SH-SY5Y (cell line): ENCODE measurements around the gene DNAAF9.

Experiments
- GATA2 ChIP-seq: IDR thresholded peaks from 2 replicates; pipeline ENCODE4 v1.6.1; 2011; ENCODE audit warnings: mild to moderate bottlenecking, low read depth, low read length
- GATA3 ChIP-seq: IDR thresholded peaks from 2 replicates; pipeline ENCODE4 v1.6.1; 2011; ENCODE audit warnings: low read depth, mild to moderate bottlenecking, low read length, moderate library complexity

Gene DNAAF9

DNA sequence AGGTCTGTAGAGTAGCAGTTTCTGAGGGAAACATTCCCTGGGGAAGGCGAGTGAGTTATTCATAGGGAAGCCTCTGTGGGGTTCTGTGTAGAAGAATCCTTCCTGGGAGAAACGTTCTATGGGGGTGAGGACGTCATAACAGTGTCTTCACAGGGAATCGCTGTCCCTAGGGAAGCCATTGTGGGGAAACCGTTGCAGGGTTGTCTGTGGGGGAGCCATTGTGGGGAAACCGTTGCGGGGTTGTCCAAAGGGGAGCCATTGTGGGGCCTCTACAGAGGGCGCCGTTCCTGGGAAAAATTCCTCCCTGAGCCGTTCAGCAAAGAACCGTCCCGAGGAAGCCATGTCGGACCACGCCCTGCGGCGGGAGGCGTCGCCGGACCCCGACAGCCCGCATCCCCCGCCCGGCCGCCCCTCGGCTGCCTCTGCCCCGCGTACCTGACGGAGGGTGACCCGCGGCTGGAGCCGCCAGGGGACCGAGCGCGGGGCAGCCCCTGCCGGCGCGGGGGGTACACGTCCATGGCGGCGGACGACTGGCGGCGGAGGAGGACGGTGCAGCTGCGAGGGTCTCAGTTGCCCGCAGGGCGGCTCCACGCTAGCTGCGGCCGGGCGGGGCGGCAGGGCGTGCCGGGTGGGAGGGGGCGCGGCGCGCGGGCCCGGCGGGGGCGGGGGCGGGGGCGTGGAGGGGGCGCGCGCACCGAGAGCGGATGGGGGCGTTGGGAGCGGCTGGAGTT lies at the start of gene DNAAF9:
Gene DNAAF9 (minus strand): TSS at position 630 of the 731 bp plus-strand sequence. CDS start 112 bp downstream, at position 518.
- TF ChIP-seq GATA3 = no peak
- TF ChIP-seq GATA2 = no peak

DNA sequence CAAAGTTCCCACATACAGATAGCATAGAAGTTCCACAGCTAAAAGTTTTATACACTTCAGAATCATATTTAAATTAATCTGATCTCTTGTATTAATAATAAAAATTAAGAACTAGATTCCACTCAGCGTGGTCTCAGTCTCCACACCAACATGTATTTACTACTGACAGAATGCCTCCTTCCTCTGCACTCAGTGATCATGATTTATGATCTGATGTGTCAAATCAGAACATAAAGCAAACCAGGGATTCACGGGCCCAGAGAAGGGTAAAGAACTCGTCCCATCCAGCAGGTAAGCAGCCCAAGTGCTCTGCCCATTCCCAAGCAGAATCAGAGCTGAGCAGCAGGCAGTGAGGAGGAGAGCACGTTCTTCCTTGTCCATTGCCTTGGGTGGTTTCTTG lies 49.2 kb upstream of the DNAAF9 start:
- TF ChIP-seq GATA2 (no peak), GATA3 (no peak)

DNA sequence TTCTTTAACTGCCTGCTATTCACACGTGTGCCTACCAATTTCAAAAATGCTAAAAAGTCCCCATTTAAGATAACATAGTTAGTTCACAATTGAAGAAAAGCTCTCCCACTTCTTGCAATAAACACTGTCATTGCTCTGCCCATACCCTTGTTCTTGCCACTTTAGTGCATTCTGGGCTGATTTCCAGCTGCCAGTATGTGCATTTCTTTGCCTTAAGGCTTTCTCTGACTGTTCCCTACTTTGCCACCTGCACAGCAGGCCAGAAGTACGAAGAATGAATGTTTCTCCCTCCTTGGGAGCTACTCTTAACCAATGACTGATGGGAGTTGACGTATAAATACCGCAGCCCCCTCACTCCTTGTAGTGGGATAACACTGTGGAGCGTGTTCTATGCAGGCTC lies 47.4 kb upstream of the DNAAF9 start:
- TF ChIP-seq GATA3 (no peak), GATA2 (no peak)

DNA sequence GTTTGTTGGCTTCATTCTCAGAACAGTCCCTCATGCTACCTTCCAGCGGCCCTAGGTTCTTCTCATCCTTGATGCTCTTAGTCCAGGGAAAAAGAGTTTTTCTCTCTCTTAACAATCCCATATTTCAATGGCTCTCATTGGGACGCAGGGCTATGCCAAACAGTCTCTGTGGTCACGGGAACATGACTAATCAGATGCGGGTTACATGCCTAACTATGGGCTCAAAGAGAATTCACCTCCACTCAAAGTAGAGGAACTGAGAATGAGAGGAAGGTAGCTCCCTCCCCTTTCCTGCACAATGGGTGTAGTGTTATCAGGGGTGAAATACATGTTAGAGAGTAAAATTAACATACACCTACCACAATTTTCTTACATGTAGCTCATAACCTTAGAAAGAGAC lies 45.2 kb upstream of the DNAAF9 start:
- no peak for TF ChIP-seq GATA2
- TF ChIP-seq GATA3 = no peak

DNA sequence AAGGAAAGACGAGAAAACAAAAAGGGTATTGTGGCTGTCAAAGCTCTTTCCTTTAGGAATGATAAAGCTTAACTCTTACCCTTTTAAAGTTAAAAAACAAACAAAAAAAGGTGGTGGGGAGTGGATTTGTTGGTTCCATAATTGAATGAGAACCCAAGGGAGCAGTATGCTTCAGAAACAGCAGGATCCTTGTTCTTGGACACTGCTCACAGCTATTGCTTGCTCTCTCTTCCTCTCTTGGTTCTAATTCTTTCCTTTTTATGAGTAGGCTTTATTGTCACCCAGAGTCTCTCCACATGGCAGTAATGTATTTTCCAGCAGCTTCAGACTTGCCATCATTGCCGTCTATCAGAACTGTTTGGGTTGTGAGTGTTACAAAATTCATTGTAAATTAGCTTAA lies 44.7 kb upstream of the DNAAF9 start:
- no peak for TF ChIP-seq GATA2
- TF ChIP-seq GATA3 = no peak

DNA sequence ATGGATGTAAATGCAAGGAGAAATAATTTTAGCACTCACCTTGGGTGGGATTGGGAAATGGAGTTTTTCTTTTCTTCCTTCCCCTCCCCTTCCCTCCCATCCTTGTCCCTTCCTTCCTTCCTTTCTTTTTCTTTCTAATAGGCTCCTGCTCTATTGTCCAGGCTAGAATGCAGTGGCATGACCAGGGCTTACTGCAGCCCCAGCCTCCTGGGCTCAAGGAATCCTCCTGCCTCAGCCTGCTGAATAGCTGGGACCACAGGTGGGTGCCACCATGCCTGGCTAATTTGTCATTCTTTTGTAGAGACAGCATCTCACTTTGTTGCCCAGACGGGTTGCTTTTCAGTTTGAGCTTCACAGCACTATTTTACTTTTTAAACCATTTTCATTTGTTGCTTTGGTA lies 41.9 kb upstream of the DNAAF9 start:
- TF ChIP-seq GATA3 (no peak), GATA2 (no peak)

DNA sequence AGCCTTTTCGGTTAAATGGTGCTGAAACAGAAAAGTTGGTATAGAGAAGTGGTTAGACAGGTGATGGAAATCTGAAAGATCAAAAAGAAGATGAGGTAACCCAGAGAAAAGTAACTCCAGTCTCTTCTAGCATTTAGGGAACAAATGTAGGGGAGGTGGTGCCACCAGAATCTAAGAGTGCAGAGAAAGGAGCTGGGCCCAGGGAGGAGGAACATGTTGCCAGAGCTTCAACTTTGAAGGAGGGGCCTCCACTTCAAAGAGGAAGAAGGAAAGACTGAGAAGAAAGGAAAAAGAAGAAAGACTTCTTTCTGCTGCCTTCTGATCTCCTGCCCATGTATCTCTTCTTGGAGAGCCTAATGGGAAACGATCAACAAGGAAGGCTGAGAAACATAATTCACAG lies 39.9 kb upstream of the DNAAF9 start:
- TF ChIP-seq GATA3 (no peak), GATA2 (no peak)

DNA sequence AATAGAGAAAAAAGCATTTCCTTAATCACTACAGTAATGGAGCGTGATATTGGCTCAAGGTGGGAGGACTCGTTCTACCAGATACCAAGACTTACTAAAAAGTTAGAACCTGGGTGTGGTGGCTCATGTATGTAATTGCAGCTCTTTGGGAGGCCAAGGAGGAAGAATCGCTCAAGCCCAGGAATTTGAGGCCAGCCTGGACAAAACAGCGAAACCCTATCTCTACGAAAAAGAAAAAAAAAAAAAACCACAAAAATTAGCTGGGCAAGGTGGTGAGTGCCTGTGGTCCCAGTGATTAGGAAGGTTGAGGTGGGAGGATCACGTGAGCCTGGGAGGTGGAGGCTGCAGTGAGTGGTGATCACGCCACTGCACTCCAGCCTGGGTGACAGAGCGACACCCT lies 39.3 kb upstream of the DNAAF9 start:
- TF ChIP-seq GATA2 (no peak), GATA3 (no peak)

DNA sequence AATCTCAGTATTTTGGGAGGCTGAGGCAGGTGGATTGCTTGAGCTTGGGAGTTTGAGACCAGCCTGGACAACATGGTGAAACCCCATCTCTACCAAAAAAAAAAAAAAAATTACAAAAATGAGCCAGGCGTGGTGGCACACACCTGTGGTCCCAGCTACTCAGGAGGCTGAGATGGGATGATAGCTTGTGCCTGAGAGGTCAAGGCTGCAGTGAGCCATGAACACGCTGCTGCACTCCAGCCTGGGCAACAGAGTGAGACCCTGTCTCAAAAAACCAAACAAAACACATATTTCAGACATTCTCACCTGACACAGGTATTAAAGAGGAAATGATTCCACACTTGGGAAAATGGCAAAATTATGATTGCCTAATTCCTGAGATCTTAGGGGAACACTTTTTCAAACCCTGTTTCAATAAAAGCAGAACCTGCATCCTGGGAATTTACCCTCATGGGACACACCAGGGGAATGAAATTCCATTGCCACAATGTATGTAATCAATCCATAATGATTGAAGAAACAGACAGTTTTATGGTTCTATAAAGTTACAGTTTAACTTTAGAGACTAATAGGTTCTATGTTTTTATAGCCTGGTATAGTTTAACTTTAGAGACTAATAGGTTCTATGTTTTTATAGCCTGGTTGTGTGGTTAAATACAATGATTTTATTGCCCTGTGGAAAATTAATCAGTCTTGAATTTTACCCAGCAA lies 29.6 kb upstream of the DNAAF9 start:
- TF ChIP-seq GATA2 (no peak), GATA3 (no peak)

DNA sequence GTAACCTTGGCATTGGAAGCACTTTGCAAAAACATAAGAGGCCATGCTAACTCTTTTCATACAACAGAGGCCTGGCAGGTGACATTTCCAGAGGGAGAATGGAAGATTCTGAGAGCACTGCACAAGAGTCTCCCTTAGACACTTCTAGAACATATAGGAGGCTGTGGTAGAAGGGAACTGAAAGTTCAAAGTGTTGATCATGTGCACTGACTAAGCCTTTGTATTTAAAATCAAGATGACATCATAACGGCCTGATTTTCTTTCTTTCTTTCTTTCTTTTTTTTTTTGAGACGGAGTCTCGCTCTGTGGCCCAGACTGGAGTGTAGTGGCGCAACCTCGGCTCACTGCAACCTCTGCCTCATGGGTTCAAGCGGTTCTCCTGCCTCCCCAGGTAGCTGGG lies 26.8 kb upstream of the DNAAF9 start:
- no peak for TF ChIP-seq GATA2
- no peak for TF ChIP-seq GATA3

DNA sequence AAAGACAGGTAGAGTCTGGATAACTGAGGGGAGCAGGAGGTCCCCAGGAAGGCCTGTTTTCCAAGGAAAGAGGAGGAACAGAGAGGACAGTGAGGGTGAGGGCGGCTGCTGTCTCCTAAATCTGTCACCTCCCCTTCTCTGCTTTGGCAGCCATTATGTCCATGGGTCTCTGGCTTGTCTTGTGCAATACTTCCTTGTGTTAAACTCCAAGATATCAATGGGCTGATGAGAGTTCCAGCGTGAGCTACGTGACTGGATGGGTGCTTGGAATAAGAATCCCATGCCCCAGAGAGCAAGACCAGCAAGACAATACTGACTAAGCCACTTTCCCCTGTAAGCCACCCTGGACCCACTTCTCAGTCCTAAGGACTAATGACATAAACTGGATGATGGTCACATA lies 26.3 kb upstream of the DNAAF9 start:
- no peak for TF ChIP-seq GATA2

DNA sequence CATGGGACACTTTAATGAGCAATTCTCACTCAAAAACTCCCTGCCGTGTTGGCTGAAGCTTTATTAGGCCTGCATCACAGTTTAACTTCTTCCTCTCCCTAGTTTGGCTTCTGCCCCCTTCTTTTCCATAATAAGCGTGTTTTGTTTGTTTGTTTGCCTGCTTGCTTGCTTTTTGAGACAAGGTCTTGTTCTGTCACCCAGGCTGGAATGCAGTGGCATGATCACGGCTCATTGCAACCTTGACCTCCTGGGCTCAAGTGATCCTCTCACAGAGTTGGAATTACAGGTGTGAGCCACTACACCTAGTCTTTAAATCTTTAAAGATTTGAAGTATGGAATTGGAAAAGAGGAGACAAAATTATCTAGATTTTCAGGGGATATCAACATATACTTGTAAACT lies 25.4 kb upstream of the DNAAF9 start:
- TF ChIP-seq GATA2 = no peak
- no peak for TF ChIP-seq GATA3

DNA sequence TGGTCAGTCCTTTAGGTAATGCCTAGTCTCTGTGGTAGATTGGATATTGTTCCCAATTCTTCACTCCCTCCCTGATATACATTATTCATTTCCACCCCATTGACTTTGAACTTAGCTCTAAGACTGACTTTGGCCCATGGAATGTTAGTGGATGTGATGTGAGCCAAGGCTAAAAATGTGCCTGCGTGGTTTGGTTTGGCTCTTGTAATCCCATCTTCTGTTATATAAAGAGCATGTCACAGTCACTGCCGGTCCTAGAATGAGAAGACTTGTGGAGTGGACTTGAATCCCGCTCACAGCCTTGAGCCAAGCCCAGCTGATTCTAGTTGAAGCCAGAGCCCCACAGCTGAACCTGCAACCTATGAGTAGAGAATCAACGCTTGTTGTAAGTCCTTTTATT lies 23.6 kb upstream of the DNAAF9 start:
- TF ChIP-seq GATA2 (no peak), GATA3 (no peak)

DNA sequence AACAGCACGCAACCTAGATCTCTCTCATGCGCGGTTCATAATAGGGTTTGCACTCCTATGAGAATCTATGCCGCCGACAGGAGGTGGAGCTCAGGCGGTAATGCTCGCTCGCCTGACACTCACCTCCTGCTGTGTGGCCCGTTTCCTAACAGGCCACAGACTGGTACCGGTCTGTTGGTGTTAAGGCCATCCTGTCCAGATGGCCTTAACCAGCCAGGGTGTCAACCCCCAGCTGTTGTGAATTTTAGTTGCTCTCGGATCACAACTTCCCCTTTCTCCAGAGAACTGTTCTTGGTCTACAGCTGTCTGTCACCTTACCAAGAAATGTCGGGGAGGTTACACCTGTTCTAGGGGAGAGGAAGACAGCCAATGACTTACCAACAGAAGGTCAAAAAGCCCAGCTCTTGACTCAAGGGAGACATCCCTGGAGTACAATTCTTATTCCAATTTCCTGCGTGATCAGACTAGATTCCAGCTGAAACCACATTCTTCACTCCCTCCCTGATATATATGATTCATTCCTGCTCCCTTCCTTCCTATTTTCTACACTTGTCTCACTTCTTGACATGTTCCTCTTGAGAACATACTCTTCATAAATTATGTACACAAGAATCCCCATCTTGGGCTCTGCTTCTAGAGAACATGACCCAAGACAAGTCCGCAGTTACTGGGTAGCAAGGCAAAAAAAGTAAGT lies 23.1 kb upstream of the DNAAF9 start:
- no peak for TF ChIP-seq GATA3
- TF ChIP-seq GATA2 = no peak

DNA sequence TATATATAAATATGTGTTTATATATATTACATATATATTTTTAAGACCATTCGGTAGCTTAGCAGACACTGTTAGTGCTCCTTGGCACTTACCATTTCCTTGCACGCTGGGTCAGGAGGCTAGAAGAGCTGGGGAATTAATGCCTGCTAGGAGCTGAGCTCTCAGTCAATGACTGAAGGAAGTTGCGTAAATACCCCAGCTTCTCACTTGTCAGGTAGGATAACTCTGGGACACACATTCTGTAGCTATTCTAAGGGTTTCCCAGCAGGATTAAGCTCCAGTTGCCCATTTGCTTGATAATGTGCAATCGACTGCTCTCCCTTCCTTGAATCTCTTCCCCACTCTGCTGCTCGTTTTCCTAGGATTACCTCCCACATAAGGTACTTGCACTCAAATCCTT lies 15.7 kb upstream of the DNAAF9 start:
- TF ChIP-seq GATA2 (no peak), GATA3 (no peak)
